ENCODE results near the gene FHAD1. TPM values are rescaled to one million over a fixed set of nuclear protein-coding genes. Genes with fewer than 3 reads are reported as not detected.

Gene FHAD1
- total RNA-seq, 2 experiments from 2014 or later = not detected

- no peaks in the 10 kb centered on the region for H3K4me1 Mint-ChIP-seq (ENCODE audit: low read depth)
Observed at GRCh38 chr1:15277447-15277838, 30.4 kb downstream of the FHAD1 start.

GRCh38 chr1:15277933-15278332 is 30.9 kb downstream of the FHAD1 start:
- no peak overlapping the region for H3K27ac Mint-ChIP-seq
- peaks cover 24% of the 10 kb centered on the region for H3K27me3 Mint-ChIP-seq
- H3K27ac ChIP-seq (ENCODE audit: low read depth in 1 of 2, low read length in 2 of 2) = no peak overlapping the region
- no peak overlapping the region for H3K4me3 ChIP-seq (ENCODE audit: low read length)
- H3K36me3 Mint-ChIP-seq (ENCODE audit: low read depth) = no peaks in the 10 kb centered on the region
- no peak overlapping the region for H3K4me3 Mint-ChIP-seq
- H3K4me1 Mint-ChIP-seq (ENCODE audit: low read depth) = no peaks in the 10 kb centered on the region
- H3K4me1 ChIP-seq (ENCODE audit: insufficient read depth, low read length) = no peaks in the 10 kb centered on the region
- ChIA-PET CTCF (no interaction called here), POLR2A (no interaction called here)
- DNase-seq (no peak), ATAC-seq (ENCODE audit: poor library complexity) (no peak)
- peaks cover 7 to 11% of the 10 kb centered on the region in 2 experiments for H3K27me3 ChIP-seq (ENCODE audit: control insufficient read depth in 1 of 2, insufficient read depth in 2 of 2, low read length in 2 of 2)
- TF ChIP-seq CTCF (IDR thresholded peaks at IDR 0.05) = no peak
- H3K36me3 ChIP-seq (ENCODE audit: insufficient read depth, low read length) = no peaks in the 10 kb centered on the region
- no peaks in the 10 kb centered on the region for H3K9me3 Mint-ChIP-seq
- intact Hi-C loops (cut with DNase I, micrococcal nuclease) = no loop called here
- H3K9me3 ChIP-seq (ENCODE audit: control insufficient read depth in 1 of 2, insufficient read depth in 1 of 2, low read length in 2 of 2) = no peaks in the 10 kb centered on the region

More at GRCh38 chr1:15277447-15277838, 30.4 kb downstream of the FHAD1 start:
- DNase-seq (no peak), ATAC-seq (ENCODE audit: poor library complexity) (no peak)
- Histone ChIP-seq H3K36me3 (ENCODE audit: insufficient read depth, low read length) (no peaks in the 10 kb centered on the region), H3K9me3 (ENCODE audit: control insufficient read depth in 1 of 2, insufficient read depth in 1 of 2, low read length in 2 of 2) (no peaks in the 10 kb centered on the region), H3K27ac (ENCODE audit: low read depth in 1 of 2, low read length in 2 of 2) (no peak overlapping the region), H3K4me3 (ENCODE audit: low read length) (no peak overlapping the region), H3K4me1 (ENCODE audit: insufficient read depth, low read length) (no peaks in the 10 kb centered on the region), H3K27me3 (ENCODE audit: control insufficient read depth in 1 of 2, insufficient read depth in 2 of 2, low read length in 2 of 2) (peaks cover 8 to 11% of the 10 kb centered on the region in 2 experiments)
- intact Hi-C loops (cut with DNase I, micrococcal nuclease) = no loop called here
- H3K9me3 Mint-ChIP-seq = no peaks in the 10 kb centered on the region
- ChIA-PET POLR2A (no interaction called here), CTCF (no interaction called here)
- no peak overlapping the region for H3K27ac Mint-ChIP-seq
- no peak overlapping the region for H3K4me3 Mint-ChIP-seq
- no peaks in the 10 kb centered on the region for H3K36me3 Mint-ChIP-seq (ENCODE audit: low read depth)
- no peak for TF ChIP-seq CTCF (IDR thresholded peaks at IDR 0.05)
- peaks cover 29% of the 10 kb centered on the region for H3K27me3 Mint-ChIP-seq

- Histone ChIP-seq H3K4me1 (ENCODE audit: insufficient read depth, low read length) (no peaks in the 10 kb centered on the region), H3K27me3 (ENCODE audit: control insufficient read depth in 1 of 2, insufficient read depth in 2 of 2, low read length in 2 of 2) (peaks cover 7 to 9% of the 10 kb centered on the region in 2 experiments), H3K9me3 (ENCODE audit: control insufficient read depth in 1 of 2, insufficient read depth in 1 of 2, low read length in 2 of 2) (no peaks in the 10 kb centered on the region), H3K36me3 (ENCODE audit: insufficient read depth, low read length) (no peaks in the 10 kb centered on the region), H3K27ac (ENCODE audit: low read depth in 1 of 2, low read length in 2 of 2) (no peak overlapping the region), H3K4me3 (ENCODE audit: low read length) (no peak overlapping the region)
- H3K27ac Mint-ChIP-seq = no peak overlapping the region
- no peak for ATAC-seq (ENCODE audit: poor library complexity)
- no peaks in the 10 kb centered on the region for H3K36me3 Mint-ChIP-seq (ENCODE audit: low read depth)
- no peak for DNase-seq
- ChIA-PET POLR2A (no interaction called here), CTCF (no interaction called here)
- no peaks in the 10 kb centered on the region for H3K4me1 Mint-ChIP-seq (ENCODE audit: low read depth)
- no peak overlapping the region for H3K4me3 Mint-ChIP-seq
- H3K9me3 Mint-ChIP-seq = no peaks in the 10 kb centered on the region
- peaks cover 16% of the 10 kb centered on the region for H3K27me3 Mint-ChIP-seq
- TF ChIP-seq CTCF (IDR thresholded peaks at IDR 0.05) = no peak
- intact Hi-C loops (cut with DNase I, micrococcal nuclease) = no loop called here
Observed at GRCh38 chr1:15279576-15280230, 32.7 kb downstream of the FHAD1 start.

Data from CD4-positive, alpha-beta T cell (primary cell).